Hepatocyte (in vitro differentiated cells): Measurements from ENCODE around the gene ADORA2A. TPM values are rescaled to one million over a fixed set of nuclear protein-coding genes. Genes with fewer than 3 reads are reported as not detected.

ENCODE experiments used
- DNase-seq: peaks from one replicate; pipeline ENCODE4 v3.0.0-alpha.2; 2016; ENCODE audit warnings: low spot score
- H2AFZ ChIP-seq: fragments of 200-600 bp; sonication (generic); 2 replicates; pipeline ENCODE4 v1.6.0; 2016; ENCODE audit warnings: antibody characterized with exemption, mild to moderate bottlenecking
- H3K27ac ChIP-seq: fragments of 200-600 bp; sonication (generic); 2 replicates; pipeline ENCODE4 v1.5.1; 2016; ENCODE audit warnings: mild to moderate bottlenecking
- H3K27me3 ChIP-seq: fragments of 200-600 bp; sonication (generic); 2 replicates; pipeline ENCODE4 v1.6.1; 2016
- H3K36me3 ChIP-seq: fragments of 200-600 bp; sonication (generic); replicated peaks from 2 replicates; pipeline ENCODE4 v1.5.1; 2016; ENCODE audit warnings: low read depth; ENCODE audit not compliant: insufficient read depth
- H3K4me1 ChIP-seq: fragments of 200-600 bp; sonication (generic); 2 replicates; pipeline ENCODE4 v1.5.1; 2016; ENCODE audit warnings: mild to moderate bottlenecking, moderate library complexity; ENCODE audit not compliant: insufficient read depth
- H3K4me2 ChIP-seq: fragments of 200-600 bp; sonication (generic); 2 replicates; pipeline ENCODE4 v1.6.0; 2016
- H3K4me3 ChIP-seq: fragments of 200-600 bp; sonication (generic); 2 replicates; pipeline ENCODE4 v1.5.1; 2016; ENCODE audit warnings: mild to moderate bottlenecking
- H3K79me2 ChIP-seq: fragments of 200-600 bp; sonication (generic); 2 replicates; pipeline ENCODE4 v1.6.0; 2017; ENCODE audit warnings: mild to moderate bottlenecking
- H3K9me2 ChIP-seq: fragments of 200-600 bp; sonication (generic); replicated peaks from 2 replicates; pipeline ENCODE4 v1.6.0; 2017; ENCODE audit warnings: mild to moderate bottlenecking; ENCODE audit not compliant: insufficient read depth
- H3K9me3 ChIP-seq: fragments of 200-600 bp; sonication (generic); 2 replicates; pipeline ENCODE4 v1.5.1; 2016; ENCODE audit warnings: low read depth, mild to moderate bottlenecking
- H4K20me1 ChIP-seq: fragments of 200-600 bp; sonication (generic); 2 replicates; pipeline ENCODE4 v1.6.0; 2016; ENCODE audit warnings: mild to moderate bottlenecking; ENCODE audit not compliant: insufficient read depth, poor library complexity, severe bottlenecking
- EZH2 ChIP-seq: fragments of 200-600 bp; sonication (generic); IDR thresholded peaks from 2 replicates; pipeline ENCODE4 v1.6.1; 2016; ENCODE audit warnings: antibody characterized with exemption, mild to moderate bottlenecking, borderline replicate concordance
- EZH2phosphoT487 ChIP-seq: fragments of 200-600 bp; sonication (generic); IDR thresholded peaks from one replicate; pipeline ENCODE4 v1.6.1; 2018; ENCODE audit warnings: antibody characterized with exemption, mild to moderate bottlenecking, low read depth, moderate library complexity; ENCODE audit not compliant: unreplicated experiment, severe bottlenecking
- WGBS: methylation state at CpG from one replicate; pipeline ENCODE4 v1.1.6; 2016; ENCODE audit warnings: low lambda C conversion rate; ENCODE audit errors: missing lambda C conversion rate; 5-methylcytosine and 5-hydroxymethylcytosine counted together
- polyA plus RNA-seq: library from polyadenylated mRNA; unstranded; fragments of >200 nt; fragmentation: Nextera tagmentation; extraction: Ambion mirVana; gene quantifications from 2 replicates; pipeline ENCODE4 v1.2.1, GENCODE V29; 2016
- total RNA-seq: library from RNA; depleted of rRNA; stranded (reverse); fragments of >200 nt; gene quantifications from 2 replicates; pipeline ENCODE4 v1.2.3, GENCODE V29; 2014
- TF ChIP-seq, protein P1 (sequence below): fragments of 200-600 bp; sonication (generic); IDR thresholded peaks from 2 replicates; pipeline ENCODE4 v1.5.1; 2016; ENCODE audit warnings: antibody characterized with exemption, mild to moderate bottlenecking; ENCODE audit not compliant: poor library complexity

Gene ADORA2A
- total and polyA plus RNA-seq, 2 experiments from 2014 or later, result 1.2 to 3.3 TPM

DNA sequence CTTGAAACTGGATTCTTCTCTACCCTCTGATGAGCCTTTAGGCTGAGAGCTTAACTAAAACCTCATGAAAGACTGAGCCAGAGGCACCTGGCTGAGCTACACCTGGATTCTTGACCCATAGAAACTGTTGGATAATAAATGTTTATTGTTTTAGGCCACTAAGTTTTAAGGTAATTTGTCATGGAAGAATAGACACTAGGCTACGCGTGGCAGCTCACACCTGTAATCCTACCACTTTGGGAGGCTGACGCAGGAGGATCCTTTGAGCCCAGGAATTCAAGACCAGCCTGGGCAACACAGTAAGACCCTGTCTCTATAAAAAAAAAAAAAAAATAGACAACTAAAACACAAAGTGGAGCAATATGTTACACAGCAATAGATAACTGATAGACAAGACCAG lies 38.6 kb downstream of the ADORA2A start:
- Histone ChIP-seq H4K20me1 (no peaks in the 10 kb centered on the region), H3K9me2 (no peaks in the 10 kb centered on the region), H3K27ac (peak overlapping the region; percentile 39), H3K79me2 (no peaks in the 10 kb centered on the region), H2AFZ (no peak overlapping the region), H3K9me3 (no peaks in the 10 kb centered on the region), H3K36me3 (no peaks in the 10 kb centered on the region), H3K4me2 (no peak overlapping the region), H3K4me1 (peaks cover 10% of the 10 kb centered on the region), H3K27me3 (no peaks in the 10 kb centered on the region), H3K4me3 (no peak overlapping the region)
- TF ChIP-seq, protein P1, sequence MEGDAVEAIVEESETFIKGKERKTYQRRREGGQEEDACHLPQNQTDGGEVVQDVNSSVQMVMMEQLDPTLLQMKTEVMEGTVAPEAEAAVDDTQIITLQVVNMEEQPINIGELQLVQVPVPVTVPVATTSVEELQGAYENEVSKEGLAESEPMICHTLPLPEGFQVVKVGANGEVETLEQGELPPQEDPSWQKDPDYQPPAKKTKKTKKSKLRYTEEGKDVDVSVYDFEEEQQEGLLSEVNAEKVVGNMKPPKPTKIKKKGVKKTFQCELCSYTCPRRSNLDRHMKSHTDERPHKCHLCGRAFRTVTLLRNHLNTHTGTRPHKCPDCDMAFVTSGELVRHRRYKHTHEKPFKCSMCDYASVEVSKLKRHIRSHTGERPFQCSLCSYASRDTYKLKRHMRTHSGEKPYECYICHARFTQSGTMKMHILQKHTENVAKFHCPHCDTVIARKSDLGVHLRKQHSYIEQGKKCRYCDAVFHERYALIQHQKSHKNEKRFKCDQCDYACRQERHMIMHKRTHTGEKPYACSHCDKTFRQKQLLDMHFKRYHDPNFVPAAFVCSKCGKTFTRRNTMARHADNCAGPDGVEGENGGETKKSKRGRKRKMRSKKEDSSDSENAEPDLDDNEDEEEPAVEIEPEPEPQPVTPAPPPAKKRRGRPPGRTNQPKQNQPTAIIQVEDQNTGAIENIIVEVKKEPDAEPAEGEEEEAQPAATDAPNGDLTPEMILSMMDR, result no peak
- TF ChIP-seq EZH2 (no peak), EZH2phosphoT487 (no peak)
- no peak for DNase-seq
- WGBS, result 100% methylated on average over 3 of the region's 3 CpGs

DNA sequence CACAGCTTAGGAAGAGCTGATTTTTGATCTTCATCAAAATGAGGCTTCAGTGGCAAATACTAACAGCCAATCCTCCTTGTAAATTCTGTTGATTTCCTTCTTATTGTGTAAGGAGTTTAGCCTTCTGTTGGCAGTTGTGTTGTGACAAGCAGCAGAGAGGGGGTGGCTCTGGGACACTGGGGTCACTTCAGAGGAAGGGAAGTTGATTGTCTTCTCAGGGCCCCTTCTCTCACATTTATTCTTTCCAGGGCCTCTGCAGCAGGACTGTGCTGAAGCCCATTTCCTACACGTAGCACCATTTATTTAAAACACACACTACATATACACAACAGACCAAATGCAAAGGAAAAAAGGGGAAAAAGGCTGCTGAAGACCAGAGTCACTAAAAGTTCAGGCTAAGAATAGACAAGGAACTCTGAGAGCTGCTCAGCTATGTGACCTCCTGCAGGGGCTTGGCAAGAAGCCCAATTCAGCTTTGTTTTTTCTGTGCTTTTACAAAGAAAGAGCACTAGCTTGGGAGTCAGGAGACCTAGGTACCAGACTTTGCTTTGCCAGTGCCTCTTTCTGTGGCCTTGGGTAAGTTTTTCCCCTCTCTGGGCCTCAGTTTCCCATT lies 39.4 kb downstream of the ADORA2A start:
- H3K36me3 ChIP-seq, result no peaks in the 10 kb centered on the region
- peaks cover 10% of the 10 kb centered on the region for H3K4me1 ChIP-seq
- H3K4me3 ChIP-seq, result no peak overlapping the region
- no peak for DNase-seq
- H3K4me2 ChIP-seq, result no peak overlapping the region
- H2AFZ ChIP-seq, result no peak overlapping the region
- no peaks in the 10 kb centered on the region for H3K9me2 ChIP-seq
- no peaks in the 10 kb centered on the region for H4K20me1 ChIP-seq
- TF ChIP-seq EZH2 (no peak), EZH2phosphoT487 (no peak)
- TF ChIP-seq, protein P1, result no peak
- H3K27me3 ChIP-seq, result no peaks in the 10 kb centered on the region
- no peaks in the 10 kb centered on the region for H3K9me3 ChIP-seq
- 40% methylated on average over 1 of the region's 1 CpG for WGBS
- no peaks in the 10 kb centered on the region for H3K79me2 ChIP-seq
- H3K27ac ChIP-seq, result peak overlapping the region; percentile 50

DNA sequence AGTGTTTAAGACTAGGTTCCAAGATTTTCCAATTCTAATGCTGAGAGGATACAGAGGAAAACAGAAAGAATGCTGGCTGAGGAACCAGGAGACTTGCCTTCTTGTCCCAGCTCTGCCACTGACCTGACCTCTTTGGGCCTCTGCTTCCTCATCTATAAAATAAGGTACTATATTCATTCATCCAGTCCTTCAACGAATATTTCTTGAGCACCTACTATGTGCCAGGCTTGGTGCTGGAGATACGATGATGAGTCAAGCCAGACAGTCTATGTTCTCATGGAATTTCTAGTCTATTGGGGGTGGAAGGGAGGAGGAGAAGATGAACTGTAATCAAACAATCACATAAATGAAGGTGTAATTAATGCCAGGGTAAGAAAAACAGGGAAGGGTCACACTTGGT lies 39.9 kb downstream of the ADORA2A start:
- DNase-seq, result no peak
- peak overlapping the region; percentile 50 for H3K27ac ChIP-seq
- WGBS, result 92% methylated on average over 2 of the region's 2 CpGs
- H3K4me1 ChIP-seq, result peaks cover 10% of the 10 kb centered on the region
- H3K9me3 ChIP-seq, result no peaks in the 10 kb centered on the region
- H2AFZ ChIP-seq, result no peak overlapping the region
- H3K4me3 ChIP-seq, result no peak overlapping the region
- H3K27me3 ChIP-seq, result no peaks in the 10 kb centered on the region
- no peaks in the 10 kb centered on the region for H3K36me3 ChIP-seq
- H4K20me1 ChIP-seq, result no peaks in the 10 kb centered on the region
- H3K79me2 ChIP-seq, result no peaks in the 10 kb centered on the region
- H3K9me2 ChIP-seq, result no peaks in the 10 kb centered on the region
- TF ChIP-seq, protein P1, result no peak
- TF ChIP-seq EZH2phosphoT487, result no peak
- no peak for TF ChIP-seq EZH2
- no peak overlapping the region for H3K4me2 ChIP-seq
